ENCODE results near the gene MAPRE2. TPM values are rescaled to one million over a fixed set of nuclear protein-coding genes. Genes with fewer than 3 reads are reported as not detected.

The MAPRE2 gene
- total RNA-seq, 1 experiment from 2014 or later: 14.8 TPM

GRCh38 chr18:35121038-35121437, 79.8 kb downstream of the MAPRE2 start:
- DNase-seq (ENCODE audit: low read depth): no peak

- DNase-seq (ENCODE audit: low read depth): no peak
Observed at GRCh38 chr18:35121531-35121930, 80.3 kb downstream of the MAPRE2 start.

GRCh38 chr18:35122586-35123224, 81.5 kb downstream of the MAPRE2 start:
- DNase-seq (ENCODE audit: low read depth): no peak

- no peak for DNase-seq (ENCODE audit: low read depth)
Observed at GRCh38 chr18:35123811-35124210, 82.6 kb downstream of the MAPRE2 start.

- peak; percentile 22 for DNase-seq (ENCODE audit: low read depth)
Observed at GRCh38 chr18:35127201-35127600, 86.0 kb downstream of the MAPRE2 start.

- no peak for DNase-seq (ENCODE audit: low read depth)
Observed at GRCh38 chr18:35128675-35129074, 87.5 kb downstream of the MAPRE2 start.

- no peak for DNase-seq (ENCODE audit: low read depth)
Observed at GRCh38 chr18:35130236-35130635, 89.0 kb downstream of the MAPRE2 start.

- no peak for DNase-seq (ENCODE audit: low read depth)
Observed at GRCh38 chr18:35131387-35132020, 90.3 kb downstream of the MAPRE2 start.

GRCh38 chr18:35132021-35132902, 91.0 kb downstream of the MAPRE2 start:
- peak; percentile 27 for DNase-seq (ENCODE audit: low read depth)

GRCh38 chr18:35134190-35134730, 93.0 kb downstream of the MAPRE2 start:
- DNase-seq (ENCODE audit: low read depth): no peak

GRCh38 chr18:35134791-35135531, 93.7 kb downstream of the MAPRE2 start:
- no peak for DNase-seq (ENCODE audit: low read depth)

- DNase-seq (ENCODE audit: low read depth): no peak
Observed at GRCh38 chr18:35136248-35136647, 95.0 kb downstream of the MAPRE2 start.

- no peak for DNase-seq (ENCODE audit: low read depth)
Observed at GRCh38 chr18:35136885-35137284, 95.7 kb downstream of the MAPRE2 start.

- no peak for DNase-seq (ENCODE audit: low read depth)
Observed at GRCh38 chr18:35137632-35138031, 96.4 kb downstream of the MAPRE2 start.

- DNase-seq (ENCODE audit: low read depth): no peak
Observed at GRCh38 chr18:35138773-35139172, 97.6 kb downstream of the MAPRE2 start.

GRCh38 chr18:35139517-35139916, 98.3 kb downstream of the MAPRE2 start:
- DNase-seq (ENCODE audit: low read depth): no peak

GRCh38 chr18:35141077-35141476, 99.9 kb downstream of the MAPRE2 start:
- no peak for DNase-seq (ENCODE audit: low read depth)

GRCh38 chr18:35141567-35142274, 100.5 kb downstream of the MAPRE2 start:
- no peak for DNase-seq (ENCODE audit: low read depth)

GRCh38 chr18:35142275-35142615, 101.0 kb downstream of the MAPRE2 start:
- no peak for DNase-seq (ENCODE audit: low read depth)
